Colon (tissue), 2 donors: ENCODE measurements around the gene ZNF726.
"Not testable (repeated sequence)": the region's sequence is repeated elsewhere in the genome, so short reads cannot be mapped to it uniquely, and the experiment has no call there.

Source experiments
- FAIRE-seq: peaks from 2 replicates; lab custom pipeline; 2012; peaks lifted over from hg19 to GRCh38; lab: Jason Lieb, UNC
- donor health status: control.
- donor health status: control.

ZNF726 gene

GRCh38 chr19:23946569-23946968 lies 31.9 kb downstream of the ZNF726 start:
- FAIRE-seq: no peak

- FAIRE-seq: no peak
Measured at GRCh38 chr19:23949611-23950010, 34.9 kb downstream of the ZNF726 start.

GRCh38 chr19:23956051-23956450 lies 41.4 kb downstream of the ZNF726 start:
- FAIRE-seq: no peak

GRCh38 chr19:23957660-23958281 lies 43.1 kb downstream of the ZNF726 start:
- FAIRE-seq: no peak

- not testable (repeated sequence) for FAIRE-seq
Measured at GRCh38 chr19:23963396-23963795, 48.7 kb downstream of the ZNF726 start.

GRCh38 chr19:23963881-23964280 lies 49.2 kb downstream of the ZNF726 start:
- not testable (repeated sequence) for FAIRE-seq

- FAIRE-seq: not testable (repeated sequence)
Measured at GRCh38 chr19:23964334-23964733, 49.6 kb downstream of the ZNF726 start.

- no peak for FAIRE-seq
Measured at GRCh38 chr19:23969630-23970029, 54.9 kb downstream of the ZNF726 start.

- FAIRE-seq: no peak
Measured at GRCh38 chr19:23971598-23971997, 56.9 kb downstream of the ZNF726 start.

GRCh38 chr19:23972161-23972560 lies 57.5 kb downstream of the ZNF726 start:
- FAIRE-seq: no peak

GRCh38 chr19:23974941-23975340 lies 60.3 kb downstream of the ZNF726 start:
- FAIRE-seq: no peak

- FAIRE-seq: not testable (repeated sequence)
Measured at GRCh38 chr19:23976631-23977030, 61.9 kb downstream of the ZNF726 start.

- FAIRE-seq: not testable (repeated sequence)
Measured at GRCh38 chr19:23977256-23977655, 62.6 kb downstream of the ZNF726 start.

GRCh38 chr19:23978068-23978467 lies 63.4 kb downstream of the ZNF726 start:
- no peak for FAIRE-seq

- no peak for FAIRE-seq
Measured at GRCh38 chr19:23980805-23981204, 66.1 kb downstream of the ZNF726 start.

GRCh38 chr19:23981863-23982262 lies 67.2 kb downstream of the ZNF726 start:
- FAIRE-seq: no peak

- no peak for FAIRE-seq
Measured at GRCh38 chr19:23983406-23983805, 68.7 kb downstream of the ZNF726 start.
